Stimulated activated CD8-positive, alpha-beta memory T cell treated with anti-CD3 and anti-CD28 coated beads, Interleukin-7, amount 100 ng/mL, for 4 hours (primary cell): ENCODE results near the gene ALPK3.

ENCODE experiments used
- DNase-seq, 2 donors: peaks; one replicate each; pipeline ENCODE4 v3.0.0-alpha.2; 2020; ENCODE audit warnings: low read depth in 2 of 2

The ALPK3 gene

GRCh38 chr15:84846269-84846668 is 29.1 kb downstream of the ALPK3 start:
- no peak for DNase-seq

GRCh38 chr15:84847382-84847781 is 30.2 kb downstream of the ALPK3 start:
- no peak for DNase-seq

- DNase-seq, result no peak
These were observed 35.1 kb downstream of the ALPK3 start for GRCh38 chr15:84852212-84852611.

- DNase-seq, result no peak
These were observed 38.0 kb downstream of the ALPK3 start for GRCh38 chr15:84855136-84855535.

GRCh38 chr15:84855765-84856164 is 38.6 kb downstream of the ALPK3 start:
- no peak for DNase-seq

GRCh38 chr15:84856731-84857417 is 39.7 kb downstream of the ALPK3 start:
- no peak for DNase-seq

GRCh38 chr15:84857418-84858004 is 40.4 kb downstream of the ALPK3 start:
- DNase-seq, result no peak

- no peak for DNase-seq
These were observed 41.1 kb downstream of the ALPK3 start for GRCh38 chr15:84858231-84858630.

- DNase-seq, result no peak
These were observed 42.0 kb downstream of the ALPK3 start for GRCh38 chr15:84859144-84859543.

GRCh38 chr15:84859651-84860050 is 42.5 kb downstream of the ALPK3 start:
- no peak for DNase-seq

- DNase-seq, result no peak
These were observed 44.6 kb downstream of the ALPK3 start for GRCh38 chr15:84861781-84862180.

GRCh38 chr15:84862214-84862975 is 45.2 kb downstream of the ALPK3 start:
- DNase-seq, result no peak

GRCh38 chr15:84863565-84864443 is 46.6 kb downstream of the ALPK3 start:
- no peak for DNase-seq

- no peak for DNase-seq
These were observed 47.3 kb downstream of the ALPK3 start for GRCh38 chr15:84864444-84864795.

GRCh38 chr15:84865074-84865569 is 48.0 kb downstream of the ALPK3 start:
- no peak for DNase-seq

GRCh38 chr15:84868037-84868880 is 51.1 kb downstream of the ALPK3 start:
- DNase-seq, result no peak

- DNase-seq, result no peak
These were observed 52.4 kb downstream of the ALPK3 start for GRCh38 chr15:84869510-84869909.

- DNase-seq, result no peak
These were observed 54.4 kb downstream of the ALPK3 start for GRCh38 chr15:84871428-84871985.

- no peak for DNase-seq
These were observed 55.1 kb downstream of the ALPK3 start for GRCh38 chr15:84872009-84872910.

GRCh38 chr15:84873997-84874396 is 56.8 kb downstream of the ALPK3 start:
- DNase-seq, result no peak
